Measurements from ENCODE around the gene SNX25. TPM values are rescaled to one million over a fixed set of nuclear protein-coding genes. Genes with fewer than 3 reads are reported as not detected.

The SNX25 gene
- polyA plus RNA-seq, 1 of the 3 experiments (the other 2 are of a cell fraction), result 8.5 TPM

- no peaks in the 10 kb centered on the region for H4K20me1 ChIP-seq (ENCODE audit: insufficient read depth)
- no peaks in the 10 kb centered on the region for H3K9me2 ChIP-seq
- no peaks in the 10 kb centered on the region for H3K27me3 ChIP-seq (ENCODE audit: insufficient read depth)
- no peaks in the 10 kb centered on the region for H3K4me1 ChIP-seq (ENCODE audit: control insufficient read depth in 1 of 2, insufficient read depth in 2 of 2, low read depth in 1 of 2, low read length in 1 of 2)
- peaks cover 9 to 30% of the 10 kb centered on the region in 2 experiments for H3K36me3 ChIP-seq (replicated peaks in 1 of 2; ENCODE audit: control insufficient read depth in 1 of 2, insufficient read depth in 2 of 2, low read length in 1 of 2)
- H3K27ac ChIP-seq (ENCODE audit: low read depth in 2 of 2, low read length in 1 of 2), result no peak overlapping the region
- no peak for TF ChIP-seq FOXM1 (IDR thresholded peaks at IDR 0.05; ENCODE audit: low read depth)
- DNase-seq, result no peak
- ChIA-PET POLR2A (interaction anchor here (1.2 kb wide), 1 partner anchor 17 kb away, joined by 5 read pairs; the partner anchor contains the start of gene ANKRD37), CTCF (interaction anchor here (1.3 kb wide), 1 partner anchor 10 kb away, joined by 4 read pairs; no protein-coding TSS in a partner anchor)
- no peaks in the 10 kb centered on the region for H3K79me2 ChIP-seq (ENCODE audit: insufficient read depth)
- H3K9me3 ChIP-seq, result no peaks in the 10 kb centered on the region
- H3K4me3 ChIP-seq (ENCODE audit: low read depth in 2 of 2, low read length in 1 of 2), result no peak overlapping the region
- no peak overlapping the region for H2AFZ ChIP-seq (ENCODE audit: low read depth)
- no peak overlapping the region for H3K9ac ChIP-seq
- H3F3A ChIP-seq (replicated peaks; ENCODE audit: insufficient read depth), result no peaks in the 10 kb centered on the region
- WGBS (ENCODE audit: low lambda C conversion rate), result 95% methylated on average over 13 of the region's 13 CpGs
- no peak overlapping the region for H3K4me2 ChIP-seq
These were observed 170.2 kb downstream of the SNX25 start for GRCh38 chr4:185379326-185380295.

- Histone ChIP-seq H3K27ac (ENCODE audit: low read depth in 2 of 2, low read length in 1 of 2) (no peak overlapping the region), H3K9me2 (no peaks in the 10 kb centered on the region), H3K27me3 (ENCODE audit: insufficient read depth) (no peaks in the 10 kb centered on the region), H3K9ac (no peak overlapping the region), H3K79me2 (ENCODE audit: insufficient read depth) (no peaks in the 10 kb centered on the region), H3K36me3 (replicated peaks in 1 of 2; ENCODE audit: control insufficient read depth in 1 of 2, insufficient read depth in 2 of 2, low read length in 1 of 2) (peaks cover 9 to 30% of the 10 kb centered on the region in 2 experiments), H4K20me1 (ENCODE audit: insufficient read depth) (no peaks in the 10 kb centered on the region), H3K4me2 (no peak overlapping the region), H3K4me3 (ENCODE audit: low read depth in 2 of 2, low read length in 1 of 2) (no peak overlapping the region), H3F3A (replicated peaks; ENCODE audit: insufficient read depth) (no peaks in the 10 kb centered on the region), H2AFZ (ENCODE audit: low read depth) (no peak overlapping the region), H3K4me1 (ENCODE audit: control insufficient read depth in 1 of 2, insufficient read depth in 2 of 2, low read depth in 1 of 2, low read length in 1 of 2) (0 out of 4 replicates have a peak, but pooled peaks cover 0 to 4% of the 10 kb centered on the region in 2 experiments), H3K9me3 (no peaks in the 10 kb centered on the region)
- TF ChIP-seq GABPA (IDR thresholded peaks at IDR 0.05; ENCODE audit: low read depth) (no peak), ZBTB33 (IDR thresholded peaks at IDR 0.05; ENCODE audit: borderline replicate concordance, low read depth) (no peak), RFX5 (IDR thresholded peaks at IDR 0.05; ENCODE audit: low read length) (no peak), PBX3 (IDR thresholded peaks at IDR 0.05) (no peak), IRF3 (IDR thresholded peaks at IDR 0.05; ENCODE audit: low read depth, low read length) (no peak), NRF1 (IDR thresholded peaks at IDR 0.05; ENCODE audit: low read depth, low read length) (no peak), MXI1 (IDR thresholded peaks at IDR 0.05; ENCODE audit: low read depth, low read length) (no peak), FOXM1 (IDR thresholded peaks at IDR 0.05; ENCODE audit: low read depth) (no peak), REST (IDR thresholded peaks at IDR 0.05; ENCODE audit: low read depth, low read length) (no peak), USF2 (IDR thresholded peaks at IDR 0.05; ENCODE audit: borderline replicate concordance, low read depth, low read length) (no peak)
- WGBS (ENCODE audit: low lambda C conversion rate), result 85% methylated on average over 1 of the region's 1 CpG
- CTCF ChIA-PET, result interaction anchor here (1.3 kb wide), 1 partner anchor 11 kb away, joined by 4 read pairs; no protein-coding TSS in a partner anchor
- no peak for DNase-seq
- POLR2A ChIA-PET, result no interaction called here
These were observed 170.9 kb downstream of the SNX25 start for GRCh38 chr4:185380320-185380719.
